NCI-H446 (cell line): ENCODE measurements around the gene HTRA3.

Source experiments
- DNase-seq, 2 experiments: peaks; one replicate each; lab custom pipeline; 2025; lab: John Stamatoyannopoulos, UW

HTRA3 gene

DNA sequence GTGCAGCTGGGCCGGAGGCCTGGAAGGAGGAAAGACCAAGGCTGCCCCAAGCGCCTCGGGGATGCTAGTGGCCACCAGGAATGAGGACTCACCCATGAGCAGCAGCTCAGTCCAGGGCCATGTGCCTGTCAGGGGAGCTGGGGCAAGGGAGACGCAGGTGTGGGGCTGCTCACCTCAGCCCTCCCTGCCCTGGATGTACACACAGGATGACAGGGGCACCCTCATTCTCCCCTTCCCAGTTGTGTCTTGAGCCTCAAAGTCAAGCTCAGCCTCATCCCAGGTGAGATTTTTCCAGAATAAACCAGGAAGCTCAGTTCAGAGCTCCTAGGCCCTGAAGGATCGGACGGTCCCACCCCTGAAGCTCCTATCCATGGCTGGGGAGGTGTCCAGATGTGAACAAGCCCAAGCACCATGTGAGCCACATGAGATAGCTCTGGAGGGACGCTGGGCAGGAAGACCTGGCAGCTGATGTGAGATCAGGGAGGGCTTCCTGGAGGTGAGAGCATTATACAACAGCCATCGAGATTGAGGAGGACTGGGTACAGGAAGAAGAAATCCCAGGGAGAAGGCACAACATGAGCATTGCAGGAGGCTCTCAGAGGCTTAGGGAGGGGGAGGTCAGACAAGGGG, 23.0 kb downstream of the HTRA3 start:
- no peak for DNase-seq

DNA sequence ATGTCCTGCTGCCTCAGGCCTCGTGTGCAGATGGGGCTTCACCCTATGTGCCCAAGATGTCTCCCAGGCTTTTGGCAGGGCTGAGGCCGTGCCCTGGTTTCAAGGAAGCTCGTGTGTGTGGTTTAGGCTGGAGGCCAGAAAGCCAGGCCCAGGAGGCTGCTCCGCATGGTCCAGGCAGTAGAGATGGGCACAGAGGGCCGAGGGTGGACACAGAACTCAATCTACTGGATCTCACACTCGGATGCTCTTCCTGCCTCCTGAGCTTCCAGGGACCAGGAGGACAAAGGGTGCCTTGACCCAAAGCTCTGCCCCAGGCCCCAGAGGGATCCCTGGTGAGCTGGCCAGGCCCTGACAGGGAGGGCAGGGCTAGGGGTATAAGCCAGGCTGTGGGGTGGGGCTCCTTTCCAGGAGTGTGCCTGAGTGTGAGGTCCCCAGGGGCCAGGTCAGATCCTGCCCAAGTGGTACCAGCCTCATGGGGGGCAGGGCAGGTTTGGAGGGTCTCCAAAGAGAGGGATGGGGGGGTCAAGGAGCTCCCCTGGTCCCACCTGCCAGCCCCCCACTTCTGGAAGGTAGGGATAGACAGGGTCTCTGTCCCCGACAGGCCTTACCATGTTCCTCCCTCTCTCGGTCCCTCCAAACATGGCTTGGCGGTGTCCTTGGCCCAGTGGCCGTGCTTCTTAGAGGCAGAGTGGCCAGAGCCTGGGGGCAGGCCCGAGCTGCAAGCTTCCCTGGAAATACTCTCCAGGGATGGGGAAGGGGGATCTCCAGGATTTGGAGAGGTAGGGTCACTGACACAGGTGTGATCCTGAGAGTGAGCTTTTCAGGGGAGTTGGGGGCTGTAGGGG, 23.8 kb downstream of the HTRA3 start:
- no peak for DNase-seq

DNA sequence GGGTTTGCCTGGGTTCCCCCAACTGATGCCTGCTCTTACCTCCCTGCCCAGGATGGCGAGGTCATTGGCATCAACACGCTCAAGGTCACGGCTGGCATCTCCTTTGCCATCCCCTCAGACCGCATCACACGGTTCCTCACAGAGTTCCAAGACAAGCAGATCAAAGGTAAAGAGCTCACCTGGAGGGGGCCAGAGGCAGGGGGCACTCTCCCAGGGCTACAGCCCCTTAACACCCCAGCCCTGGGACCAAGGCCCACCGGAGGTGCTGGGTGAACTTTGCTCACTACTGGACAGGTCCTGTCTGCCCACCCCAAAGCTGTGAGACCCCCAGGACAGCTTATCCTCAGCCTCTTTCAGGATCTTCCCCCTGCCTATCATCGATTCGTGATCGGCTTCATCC, 24.5 kb downstream of the HTRA3 start:
- no peak for DNase-seq

DNA sequence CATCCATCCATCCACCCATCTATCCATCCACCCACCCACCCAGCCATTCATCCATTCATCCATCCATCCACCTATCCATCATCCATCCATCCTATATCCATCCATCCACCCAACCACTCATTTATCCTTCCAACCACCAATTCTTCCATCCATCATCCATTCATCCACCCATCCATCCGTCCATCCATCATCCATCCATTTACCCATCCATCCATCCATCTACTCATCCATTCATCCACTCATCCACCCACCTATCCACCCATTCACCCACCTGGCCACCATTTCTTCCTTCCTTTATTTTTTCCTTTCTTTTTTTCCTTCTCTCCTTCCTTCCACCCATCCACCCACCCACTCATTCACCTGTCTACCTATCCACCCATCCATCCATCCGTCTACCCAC, 25.2 kb downstream of the HTRA3 start:
- DNase-seq = no peak

DNA sequence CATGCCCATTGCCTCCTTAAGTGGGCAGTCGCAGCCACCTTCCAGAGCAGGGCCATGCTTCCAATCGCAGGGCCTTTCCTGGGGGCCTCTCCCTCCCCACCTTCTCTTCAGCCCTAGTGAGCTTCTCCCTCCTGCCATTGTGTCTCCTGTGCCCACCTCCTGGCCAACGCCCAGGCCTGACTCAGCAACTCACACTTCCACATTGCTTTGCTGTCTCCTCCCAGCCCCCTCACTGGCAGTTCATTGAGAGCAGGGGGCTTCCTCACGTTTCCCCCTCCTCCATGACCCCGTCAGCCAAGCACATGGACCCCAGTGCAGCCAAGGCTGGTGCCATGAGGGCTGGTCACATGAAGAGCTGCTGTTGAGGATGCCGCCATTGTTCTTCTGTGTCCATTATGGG, 25.9 kb downstream of the HTRA3 start:
- no peak for DNase-seq

DNA sequence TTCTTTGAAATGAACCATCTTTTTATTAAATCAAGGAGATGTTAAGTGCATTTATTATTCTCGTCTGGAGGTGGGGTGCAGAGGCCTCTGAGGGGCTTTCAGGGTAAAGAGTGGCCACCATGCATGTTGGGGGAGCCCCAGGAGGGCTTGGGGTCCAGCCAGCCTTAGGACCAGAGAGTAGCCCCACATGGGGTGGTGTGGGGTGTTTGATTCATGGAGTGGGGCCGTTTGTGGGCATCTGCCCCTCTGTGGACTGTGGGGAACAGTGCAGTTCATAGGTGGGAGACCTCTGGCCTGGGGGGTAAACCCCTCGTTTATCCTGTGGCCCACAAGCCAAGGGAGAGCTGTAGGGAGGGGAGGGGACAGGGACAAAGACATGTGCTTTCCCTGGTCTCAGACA, 26.9 kb downstream of the HTRA3 start:
- no peak for DNase-seq

DNA sequence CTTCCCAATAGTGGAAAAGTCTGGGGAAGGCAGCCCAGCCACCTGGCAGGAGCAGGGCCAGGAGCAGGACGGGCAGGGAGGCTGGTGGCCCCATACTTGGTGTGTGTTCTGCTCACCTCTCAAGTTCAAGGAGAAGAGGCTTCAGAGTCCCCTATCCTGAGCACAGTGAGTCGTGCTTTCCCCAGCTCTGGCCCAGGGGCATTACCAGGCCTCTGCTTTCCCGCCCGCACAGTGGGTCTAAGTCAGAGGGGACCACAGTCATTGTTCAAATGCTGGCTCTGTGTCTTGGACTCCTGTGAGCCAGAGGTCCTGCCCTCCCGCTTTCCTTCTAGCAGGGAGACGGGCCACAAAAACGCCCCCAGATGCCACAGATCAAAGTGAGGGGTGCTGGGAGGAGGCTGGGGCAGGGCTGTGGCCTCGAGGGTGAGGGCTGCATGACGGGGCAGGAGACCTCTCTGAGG, 27.6 kb downstream of the HTRA3 start:
- DNase-seq = no peak

DNA sequence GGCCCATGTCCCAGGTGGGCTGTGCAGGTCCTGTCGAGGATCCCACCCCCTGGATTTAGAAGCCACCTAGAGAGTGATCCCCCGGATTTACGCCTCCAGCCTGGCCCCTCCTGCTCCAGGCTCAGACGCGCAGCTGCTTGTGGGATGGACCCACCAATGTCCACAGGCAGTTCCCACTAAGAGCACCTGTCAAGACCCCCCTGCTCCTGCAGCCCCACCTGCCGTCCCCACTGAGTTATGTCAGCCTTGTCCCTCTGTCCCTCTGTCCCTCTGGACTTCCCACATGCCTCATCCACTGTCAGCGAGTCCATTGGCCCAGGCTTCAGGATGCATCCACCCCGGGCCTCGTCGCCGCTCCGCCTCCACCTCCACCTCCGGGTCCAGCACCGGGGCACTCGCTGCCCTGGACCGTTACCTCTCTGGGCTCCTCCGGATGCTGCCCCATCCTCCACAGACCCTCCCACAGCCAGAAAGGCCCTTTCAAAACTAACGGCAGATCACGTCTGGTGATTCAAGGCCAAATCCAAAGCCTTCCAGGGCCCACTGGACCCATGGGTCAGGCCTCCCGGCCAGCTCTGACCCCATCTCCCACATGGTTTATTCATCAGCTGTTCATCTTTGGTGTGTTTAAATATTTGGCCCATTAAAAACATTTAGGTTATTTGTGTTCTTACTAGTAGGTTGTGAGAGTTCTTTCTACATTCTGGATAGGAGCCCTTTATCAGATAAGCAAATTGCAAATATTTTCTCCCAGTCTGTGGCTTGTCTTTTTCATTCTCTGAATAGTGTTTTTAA, 28.3 kb downstream of the HTRA3 start:
- DNase-seq = no peak

DNA sequence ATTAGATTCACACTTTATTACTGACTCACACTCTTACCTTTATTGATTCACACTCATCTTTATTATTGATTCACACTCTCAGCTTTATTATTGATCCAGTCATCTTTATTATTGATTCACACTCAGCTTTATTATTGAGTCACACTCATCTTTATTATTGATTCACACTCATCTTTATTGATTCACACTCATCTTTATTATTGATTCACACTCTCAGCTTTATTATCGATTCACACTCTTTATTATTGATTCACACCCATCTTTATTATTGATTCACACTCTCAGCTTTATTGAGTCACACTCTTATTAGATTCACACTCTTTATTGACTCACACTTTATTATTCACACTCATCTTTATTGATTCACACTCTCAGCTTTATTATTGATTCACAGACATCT, 31.3 kb downstream of the HTRA3 start:
- DNase-seq = no peak

DNA sequence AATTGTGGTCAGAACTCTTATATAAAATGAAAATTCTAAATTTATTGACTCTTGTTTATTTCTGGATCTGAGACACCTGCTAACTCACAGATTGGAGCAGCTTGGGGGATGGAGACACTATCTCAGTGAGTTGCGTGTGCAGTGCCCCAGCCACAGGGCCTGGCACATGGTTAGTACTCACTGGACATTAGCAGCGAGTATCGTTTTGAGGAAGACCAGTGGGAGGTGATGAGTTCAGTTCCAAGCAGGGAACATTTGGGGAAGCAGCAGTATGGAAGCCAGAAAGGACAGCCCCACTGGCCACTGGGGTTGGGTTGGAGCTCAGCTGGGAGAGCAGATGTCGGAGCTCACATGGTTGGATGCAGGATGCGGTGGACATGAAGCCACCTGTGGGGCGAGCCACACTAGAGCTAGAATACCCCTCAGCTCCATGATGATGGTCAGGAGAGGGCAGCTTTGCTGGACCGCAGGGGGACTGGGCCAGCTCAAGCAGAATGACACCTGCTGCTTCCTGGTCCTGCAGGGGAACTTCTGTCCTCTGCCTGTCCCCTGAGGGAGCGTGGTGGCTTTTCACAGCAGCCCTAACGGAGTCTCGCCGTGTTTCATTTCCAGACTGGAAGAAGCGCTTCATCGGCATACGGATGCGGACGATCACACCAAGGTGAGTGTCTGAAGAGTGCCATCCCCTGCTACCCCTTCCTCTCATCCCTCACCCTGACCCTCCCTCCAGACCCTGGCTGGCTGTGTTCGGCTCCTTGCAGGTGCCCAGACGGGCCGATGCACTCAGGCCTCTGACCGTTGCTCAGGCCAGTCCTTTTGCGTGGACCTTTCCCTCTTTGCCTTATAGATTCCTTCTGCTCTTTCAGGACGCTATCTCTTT, 32.5 kb downstream of the HTRA3 start:
- no peak for DNase-seq

DNA sequence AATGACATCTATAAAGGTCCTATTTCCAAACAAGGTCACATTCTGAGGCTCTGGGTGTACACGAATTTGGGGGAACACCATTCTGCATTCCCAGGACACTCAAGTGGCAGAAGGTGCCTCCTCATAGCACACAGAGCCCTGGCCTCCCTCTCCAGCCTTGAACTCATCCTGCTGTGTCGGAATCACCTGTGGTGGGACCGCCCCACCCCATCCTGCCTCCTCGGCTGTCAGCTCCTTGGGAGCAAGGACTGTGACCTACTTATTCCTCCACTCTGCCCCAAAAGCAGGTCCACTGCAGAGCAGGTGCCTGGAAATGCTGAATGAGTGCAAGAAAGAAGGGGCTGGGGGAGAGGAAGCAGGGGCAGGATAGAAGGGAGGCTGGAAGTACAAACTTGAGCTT, 33.5 kb downstream of the HTRA3 start:
- DNase-seq = no peak

DNA sequence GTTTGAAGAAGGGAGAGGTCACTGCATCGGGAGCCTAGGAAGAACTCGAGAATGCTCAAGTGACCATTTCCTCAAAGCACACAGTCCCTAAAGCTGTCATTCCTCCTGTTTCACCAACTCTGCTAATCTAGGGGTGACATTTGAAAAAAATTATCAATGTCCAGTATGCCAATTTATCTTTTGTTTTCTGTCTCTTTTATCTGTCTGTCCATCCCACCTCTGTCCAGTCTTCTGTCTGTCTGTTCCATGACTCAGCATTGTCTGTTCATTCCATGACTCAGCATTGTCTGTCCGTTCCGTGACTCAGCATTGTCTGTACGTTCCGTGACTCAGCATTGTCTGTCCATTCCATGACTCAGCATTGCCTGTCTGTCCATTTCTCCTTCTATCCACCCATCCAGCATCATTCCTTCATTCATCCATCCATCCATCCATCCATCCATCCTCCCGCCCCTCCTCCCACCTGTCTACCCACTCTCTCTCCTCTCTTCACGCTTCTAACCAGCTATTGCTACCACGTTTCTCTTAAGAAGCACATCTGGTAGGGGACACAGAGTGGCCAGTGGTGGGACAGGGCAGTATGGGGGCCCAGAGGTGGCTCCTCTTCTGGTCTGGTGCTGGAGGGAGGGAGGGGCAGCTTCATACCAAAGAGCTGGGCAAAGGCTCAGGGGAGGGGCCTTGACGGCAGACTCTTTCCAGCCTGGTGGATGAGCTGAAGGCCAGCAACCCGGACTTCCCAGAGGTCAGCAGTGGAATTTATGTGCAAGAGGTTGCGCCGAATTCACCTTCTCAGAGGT, 34.1 kb downstream of the HTRA3 start:
- DNase-seq = no peak

DNA sequence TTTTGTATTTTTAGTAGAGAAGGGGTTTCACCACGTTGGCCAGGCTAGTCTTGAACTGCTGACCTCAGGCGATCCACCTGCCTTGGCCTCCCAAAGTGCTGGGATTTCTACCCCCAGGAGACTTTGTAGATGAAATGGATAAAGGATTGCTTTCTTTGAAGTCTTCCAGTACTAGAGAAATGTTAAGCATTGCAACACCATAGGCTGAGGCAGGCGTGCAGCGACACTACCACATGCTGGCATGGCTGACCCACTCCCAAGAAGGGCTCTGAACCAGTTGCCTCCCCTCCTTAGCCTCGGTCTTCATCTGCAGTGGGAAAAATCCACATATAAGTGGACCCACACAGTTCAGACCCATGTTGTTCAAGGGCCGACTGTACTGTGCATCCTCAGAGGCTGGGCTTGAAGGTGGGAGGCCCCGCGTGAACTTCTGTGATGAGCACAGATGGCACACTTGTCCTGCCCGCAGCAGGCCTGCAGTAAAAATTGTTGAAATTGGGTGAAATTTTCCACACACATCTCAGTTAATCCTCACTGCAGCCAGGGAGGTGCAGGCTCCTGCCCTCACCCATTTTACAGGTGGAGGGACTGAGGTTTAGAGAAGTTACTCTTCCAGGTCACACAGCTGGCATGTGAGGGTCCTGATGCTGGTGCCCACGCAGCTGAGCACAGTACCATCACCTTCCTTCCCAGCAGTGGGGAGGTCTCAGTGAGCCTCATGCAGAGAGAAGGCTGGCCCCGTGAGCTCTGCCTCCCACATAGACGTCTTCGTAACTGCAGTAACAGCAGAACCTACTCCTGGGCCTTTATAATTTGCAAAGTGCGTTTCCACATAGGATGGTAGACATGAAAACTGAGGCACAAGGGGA, 35.5 kb downstream of the HTRA3 start:
- DNase-seq = no peak

DNA sequence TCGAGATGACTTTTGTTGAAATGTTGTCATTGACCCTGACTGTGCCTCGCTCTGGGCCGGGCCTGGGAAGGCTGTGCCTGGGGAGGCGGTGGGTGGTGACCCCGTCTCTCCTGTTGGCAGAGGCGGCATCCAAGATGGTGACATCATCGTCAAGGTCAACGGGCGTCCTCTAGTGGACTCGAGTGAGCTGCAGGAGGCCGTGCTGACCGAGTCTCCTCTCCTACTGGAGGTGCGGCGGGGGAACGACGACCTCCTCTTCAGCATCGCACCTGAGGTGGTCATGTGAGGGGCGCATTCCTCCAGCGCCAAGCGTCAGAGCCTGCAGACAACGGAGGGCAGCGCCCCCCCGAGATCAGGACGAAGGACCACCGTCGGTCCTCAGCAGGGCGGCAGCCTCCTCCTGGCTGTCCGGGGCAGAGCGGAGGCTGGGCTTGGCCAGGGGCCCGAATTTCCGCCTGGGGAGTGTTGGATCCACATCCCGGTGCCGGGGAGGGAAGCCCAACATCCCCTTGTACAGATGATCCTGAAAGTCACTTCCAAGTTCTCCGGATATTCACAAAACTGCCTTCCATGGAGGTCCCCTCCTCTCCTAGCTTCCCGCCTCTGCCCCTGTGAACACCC, 36.4 kb downstream of the HTRA3 start:
- no peak for DNase-seq

DNA sequence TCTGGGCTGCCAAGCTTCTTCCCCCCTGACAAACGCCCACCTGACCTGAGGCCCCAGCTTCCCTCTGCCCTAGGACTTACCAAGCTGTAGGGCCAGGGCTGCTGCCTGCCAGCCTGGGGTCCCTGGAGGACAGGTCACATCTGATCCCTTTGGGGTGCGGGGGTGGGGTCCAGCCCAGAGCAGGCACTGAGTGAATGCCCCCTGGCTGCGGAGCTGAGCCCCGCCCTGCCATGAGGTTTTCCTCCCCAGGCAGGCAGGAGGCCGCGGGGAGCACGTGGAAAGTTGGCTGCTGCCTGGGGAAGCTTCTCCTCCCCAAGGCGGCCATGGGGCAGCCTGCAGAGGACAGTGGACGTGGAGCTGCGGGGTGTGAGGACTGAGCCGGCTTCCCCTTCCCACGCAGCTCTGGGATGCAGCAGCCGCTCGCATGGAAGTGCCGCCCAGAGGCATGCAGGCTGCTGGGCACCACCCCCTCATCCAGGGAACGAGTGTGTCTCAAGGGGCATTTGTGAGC, 37.0 kb downstream of the HTRA3 start:
- DNase-seq = no peak

DNA sequence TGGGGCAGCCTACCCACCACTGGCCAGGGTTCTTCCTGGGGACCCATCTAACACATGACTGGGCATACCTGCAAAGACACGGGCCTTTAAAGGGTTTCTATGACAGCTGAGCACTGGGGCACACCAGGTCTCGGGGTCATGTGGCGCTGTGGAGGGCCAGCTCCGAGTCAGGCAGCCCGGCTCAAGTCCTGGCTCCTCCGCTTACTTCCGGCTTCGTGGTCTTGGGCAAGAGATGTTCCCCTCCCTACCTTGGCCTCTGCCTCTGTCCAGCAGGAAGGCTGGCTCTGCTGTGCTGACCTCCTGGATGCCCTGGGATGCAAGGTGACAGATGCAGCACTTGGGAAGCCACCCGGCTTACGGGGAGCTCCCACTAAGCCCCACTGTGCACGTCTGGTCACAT, 37.6 kb downstream of the HTRA3 start:
- DNase-seq = no peak

DNA sequence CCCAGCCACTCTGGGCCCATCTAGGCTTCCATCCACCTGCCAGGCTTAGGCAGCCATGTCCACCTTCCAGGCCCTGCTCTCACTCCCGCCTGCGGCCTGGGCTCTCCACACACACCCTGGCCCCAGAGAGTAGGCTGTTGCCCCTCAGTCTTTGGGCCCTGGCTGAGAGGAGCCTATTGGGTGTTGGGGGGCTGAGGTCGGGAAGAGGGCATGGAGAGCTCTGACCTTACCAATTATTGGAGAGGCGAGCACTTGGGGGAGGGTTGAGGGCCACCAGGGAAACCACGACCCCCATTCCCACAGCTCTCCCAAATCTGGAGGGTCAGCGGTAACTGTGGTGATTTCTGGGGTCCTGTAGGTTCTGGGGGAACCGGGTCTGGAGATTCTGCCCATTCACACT, 38.2 kb downstream of the HTRA3 start:
- DNase-seq = no peak

DNA sequence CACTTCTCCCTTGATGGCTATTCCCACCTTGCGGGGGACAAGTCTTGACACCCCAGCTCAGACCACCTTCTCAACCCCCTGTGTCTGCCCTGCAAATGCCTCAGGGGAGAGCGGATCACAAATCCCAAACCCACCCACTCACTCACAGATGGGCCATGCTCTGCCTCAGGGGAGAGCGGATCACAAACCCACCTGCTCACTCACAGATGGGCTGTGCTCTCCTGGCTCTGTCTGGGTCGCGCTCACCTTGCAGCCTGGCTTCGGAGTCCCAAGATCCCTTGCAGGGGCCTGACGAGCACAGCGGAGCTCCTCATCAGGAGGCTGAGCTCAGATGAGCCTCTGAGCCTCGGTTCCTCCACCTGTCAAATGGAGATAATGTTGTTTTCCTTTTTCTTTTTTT, 38.6 kb downstream of the HTRA3 start:
- DNase-seq = no peak
